ENCODE measurements around the gene HSF5. TPM values are rescaled to one million over a fixed set of nuclear protein-coding genes. Genes with fewer than 3 reads are reported as not detected.

HSF5 gene
- total RNA-seq, 1 donor from 2014 or later: not detected

DNA sequence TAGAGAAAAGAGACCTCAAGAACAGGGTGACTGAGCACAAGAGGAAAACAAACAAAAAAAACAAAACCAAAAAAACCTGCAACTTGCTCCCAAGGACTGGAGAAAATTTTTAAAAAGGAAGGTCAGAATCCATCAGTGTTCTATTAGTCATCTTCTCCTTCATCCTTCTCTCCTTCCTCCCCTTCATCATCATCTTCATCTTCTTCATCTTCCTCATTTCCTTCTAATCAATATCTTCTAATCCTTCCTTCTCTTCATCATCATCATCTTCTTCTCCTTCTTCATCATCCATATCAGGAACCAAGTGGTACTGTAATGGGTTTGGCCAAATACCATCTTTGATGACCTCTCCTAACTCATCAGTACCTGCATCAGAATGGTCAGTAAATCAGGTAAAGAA, 12.2 kb downstream of the HSF5 start:
- no peaks in the 10 kb centered on the region for H3K4me1 ChIP-seq
- intact Hi-C loops (cut with micrococcal nuclease): no loop called here
- TF ChIP-seq, protein P1, sequence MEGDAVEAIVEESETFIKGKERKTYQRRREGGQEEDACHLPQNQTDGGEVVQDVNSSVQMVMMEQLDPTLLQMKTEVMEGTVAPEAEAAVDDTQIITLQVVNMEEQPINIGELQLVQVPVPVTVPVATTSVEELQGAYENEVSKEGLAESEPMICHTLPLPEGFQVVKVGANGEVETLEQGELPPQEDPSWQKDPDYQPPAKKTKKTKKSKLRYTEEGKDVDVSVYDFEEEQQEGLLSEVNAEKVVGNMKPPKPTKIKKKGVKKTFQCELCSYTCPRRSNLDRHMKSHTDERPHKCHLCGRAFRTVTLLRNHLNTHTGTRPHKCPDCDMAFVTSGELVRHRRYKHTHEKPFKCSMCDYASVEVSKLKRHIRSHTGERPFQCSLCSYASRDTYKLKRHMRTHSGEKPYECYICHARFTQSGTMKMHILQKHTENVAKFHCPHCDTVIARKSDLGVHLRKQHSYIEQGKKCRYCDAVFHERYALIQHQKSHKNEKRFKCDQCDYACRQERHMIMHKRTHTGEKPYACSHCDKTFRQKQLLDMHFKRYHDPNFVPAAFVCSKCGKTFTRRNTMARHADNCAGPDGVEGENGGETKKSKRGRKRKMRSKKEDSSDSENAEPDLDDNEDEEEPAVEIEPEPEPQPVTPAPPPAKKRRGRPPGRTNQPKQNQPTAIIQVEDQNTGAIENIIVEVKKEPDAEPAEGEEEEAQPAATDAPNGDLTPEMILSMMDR (IDR thresholded peaks at IDR 0.05; ENCODE audit: borderline replicate concordance): no peak
- H3K36me3 ChIP-seq: no peaks in the 10 kb centered on the region
- no peak overlapping the region for H3K4me3 ChIP-seq
- no peak for DNase-seq
- H3K27me3 ChIP-seq (ENCODE audit: low read depth): peaks cover 4% of the 10 kb centered on the region
- H3K27ac ChIP-seq (replicated peaks): no peak overlapping the region
- no peaks in the 10 kb centered on the region for H3K9me3 ChIP-seq (replicated peaks)

DNA sequence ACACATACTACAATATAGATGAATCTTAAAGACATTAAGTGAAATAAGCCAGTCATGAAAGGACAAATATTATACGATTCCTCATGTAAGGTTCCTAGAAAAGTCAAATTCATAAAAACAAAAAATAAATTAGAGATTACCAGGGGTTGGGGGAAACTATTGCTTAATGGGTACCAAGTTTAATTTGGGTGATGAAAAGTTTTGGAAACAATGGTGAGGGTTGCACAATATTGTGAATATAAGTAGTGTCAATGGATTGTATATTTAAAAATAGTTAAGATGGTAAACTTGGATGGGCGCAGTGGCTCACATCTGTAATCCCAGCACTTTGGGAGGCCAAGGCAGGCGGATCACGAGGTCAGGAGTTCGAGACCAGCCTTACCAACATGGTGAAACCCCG, 17.9 kb downstream of the HSF5 start:
- Histone ChIP-seq H3K27me3 (ENCODE audit: low read depth) (peaks cover 39% of the 10 kb centered on the region), H3K36me3 (no peaks in the 10 kb centered on the region), H3K9me3 (replicated peaks) (no peaks in the 10 kb centered on the region), H3K4me1 (no peaks in the 10 kb centered on the region), H3K27ac (replicated peaks) (no peak overlapping the region), H3K4me3 (no peak overlapping the region)
- no peak for DNase-seq
- intact Hi-C loops (cut with micrococcal nuclease): no loop called here
- TF ChIP-seq, protein P1 (IDR thresholded peaks at IDR 0.05; ENCODE audit: borderline replicate concordance): no peak

DNA sequence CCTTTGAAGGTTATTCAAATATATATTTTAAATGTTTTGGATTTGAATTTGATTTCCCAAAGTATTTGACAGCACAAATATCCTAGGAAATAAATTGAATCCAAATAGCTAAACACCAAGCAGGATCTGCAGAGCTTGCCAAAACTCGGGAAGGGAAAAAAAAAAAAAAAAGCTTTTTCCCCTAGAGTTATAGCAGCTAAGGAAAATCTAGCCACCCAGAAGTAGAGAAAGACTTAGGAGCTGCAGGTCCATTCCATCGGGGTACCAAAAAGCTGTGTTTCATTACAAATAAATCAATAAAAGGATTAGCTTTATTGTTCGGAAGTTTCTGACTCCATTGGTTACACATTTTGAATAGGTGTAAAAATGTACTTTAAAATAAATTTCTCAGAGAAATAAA, 19.3 kb downstream of the HSF5 start:
- Histone ChIP-seq H3K27me3 (ENCODE audit: low read depth) (peaks cover 51% of the 10 kb centered on the region), H3K4me3 (no peak overlapping the region), H3K27ac (replicated peaks) (no peak overlapping the region), H3K36me3 (no peaks in the 10 kb centered on the region), H3K9me3 (replicated peaks) (no peaks in the 10 kb centered on the region), H3K4me1 (no peaks in the 10 kb centered on the region)
- TF ChIP-seq, protein P1 (IDR thresholded peaks at IDR 0.05; ENCODE audit: borderline replicate concordance): no peak
- DNase-seq: no peak
- intact Hi-C loops (cut with micrococcal nuclease): no loop called here

DNA sequence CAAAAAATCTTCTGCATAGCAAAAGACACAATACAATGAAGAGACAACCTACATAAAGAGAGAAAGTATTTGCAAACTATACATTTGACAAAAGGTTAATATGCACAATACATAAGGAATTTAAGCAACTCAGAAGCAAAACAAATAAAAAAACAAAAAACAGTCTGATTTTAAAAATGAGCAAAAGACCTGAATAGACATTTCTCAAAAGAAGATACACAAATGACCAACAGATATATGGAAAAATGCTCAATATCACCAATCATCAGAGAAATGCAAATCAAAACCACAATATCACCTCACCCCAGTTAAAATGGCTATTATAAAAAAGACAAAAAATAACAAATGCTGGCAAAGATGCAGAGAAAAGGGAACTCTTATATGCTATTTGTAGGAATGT, 32.7 kb downstream of the HSF5 start:
- Histone ChIP-seq H3K27me3 (ENCODE audit: low read depth) (no peaks in the 10 kb centered on the region), H3K27ac (replicated peaks) (no peak overlapping the region), H3K4me3 (no peak overlapping the region), H3K4me1 (no peaks in the 10 kb centered on the region), H3K9me3 (replicated peaks) (peaks cover 3% of the 10 kb centered on the region), H3K36me3 (no peaks in the 10 kb centered on the region)
- intact Hi-C loops (cut with micrococcal nuclease): no loop called here
- TF ChIP-seq, protein P1 (IDR thresholded peaks at IDR 0.05; ENCODE audit: borderline replicate concordance): no peak
- DNase-seq: no peak

DNA sequence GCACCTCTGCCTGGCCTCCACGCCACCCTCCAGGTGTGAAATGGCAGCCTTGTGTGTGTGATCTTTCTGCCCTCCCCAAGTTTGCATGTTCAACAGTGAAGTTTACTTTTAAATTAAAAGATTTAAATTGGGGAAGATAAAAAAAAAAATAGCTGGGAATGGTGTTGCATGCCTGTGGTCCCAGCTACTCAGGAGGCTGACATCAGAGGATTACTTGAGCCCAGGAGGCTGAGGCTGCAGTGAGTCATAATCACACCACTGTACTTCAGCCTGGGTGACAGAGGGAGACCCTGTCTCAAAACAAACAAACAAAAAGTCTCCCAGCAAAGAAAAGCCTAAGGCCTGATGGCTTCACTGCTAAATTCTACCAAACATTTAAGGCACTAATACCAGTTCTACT, 35.5 kb downstream of the HSF5 start:
- intact Hi-C loops (cut with micrococcal nuclease): no loop called here
- no peaks in the 10 kb centered on the region for H3K36me3 ChIP-seq

More for the DNA sequence above, 35.5 kb downstream of the HSF5 start:
- H3K27ac ChIP-seq (replicated peaks): no peak overlapping the region
- no peaks in the 10 kb centered on the region for H3K4me1 ChIP-seq
- TF ChIP-seq, protein P1 (IDR thresholded peaks at IDR 0.05; ENCODE audit: borderline replicate concordance): no peak
- H3K9me3 ChIP-seq (replicated peaks): peaks cover 3% of the 10 kb centered on the region
- no peak for DNase-seq
- H3K4me3 ChIP-seq: no peak overlapping the region
- H3K27me3 ChIP-seq (ENCODE audit: low read depth): no peaks in the 10 kb centered on the region
